Hippocampal formation (tissue), 2 donors: ENCODE results near the gene KRT74.

Source experiments
- DNase-seq, 2 donors: peaks; one replicate each; lab custom pipeline; 2025; lab: John Stamatoyannopoulos, UW

Gene KRT74

DNA sequence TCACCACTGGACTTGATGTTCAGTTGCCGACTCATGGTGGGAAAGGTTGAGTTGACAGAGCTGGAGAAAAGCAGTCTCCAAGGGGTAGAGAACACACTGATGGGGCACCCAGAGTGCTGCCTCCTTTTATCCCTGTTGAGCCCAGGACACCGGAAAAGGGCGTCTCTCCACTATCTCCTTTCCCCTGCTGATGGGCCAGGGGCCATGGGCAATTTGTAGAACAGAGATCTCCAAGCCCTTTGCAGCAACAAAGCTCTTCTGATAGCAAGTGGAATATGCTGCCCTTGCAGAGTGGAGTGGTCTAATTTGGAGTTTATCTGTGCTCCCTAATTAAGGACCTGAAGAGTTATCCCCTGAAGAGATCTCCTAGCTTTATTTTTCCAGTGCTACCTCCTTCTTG lies at the start of gene KRT74:
TSS of gene KRT74 (minus strand) at position 101 of the 400 bp plus-strand sequence. CDS start at position 35, 66 bp downstream.
- DNase-seq: no peak

DNA sequence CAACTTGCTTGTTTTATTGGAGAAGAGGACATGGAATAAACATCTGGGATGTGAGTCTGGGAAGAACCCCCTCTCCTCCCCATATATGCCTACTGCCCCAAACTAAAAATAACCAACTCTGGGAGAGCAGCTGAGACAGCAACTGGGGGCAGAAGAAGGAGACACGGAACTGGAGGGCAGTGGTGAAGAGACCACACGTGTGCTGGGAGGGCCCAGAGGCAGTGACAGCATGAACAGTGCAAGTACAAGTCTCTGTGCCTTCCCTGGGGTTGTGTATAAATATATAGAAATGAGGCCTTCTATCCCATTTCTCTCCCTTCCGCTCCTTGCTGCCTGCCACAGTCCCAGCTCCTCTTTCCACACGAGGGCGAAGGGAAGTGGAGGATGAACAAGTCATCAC lies 48.7 kb upstream of the KRT74 start:
- DNase-seq: no peak

DNA sequence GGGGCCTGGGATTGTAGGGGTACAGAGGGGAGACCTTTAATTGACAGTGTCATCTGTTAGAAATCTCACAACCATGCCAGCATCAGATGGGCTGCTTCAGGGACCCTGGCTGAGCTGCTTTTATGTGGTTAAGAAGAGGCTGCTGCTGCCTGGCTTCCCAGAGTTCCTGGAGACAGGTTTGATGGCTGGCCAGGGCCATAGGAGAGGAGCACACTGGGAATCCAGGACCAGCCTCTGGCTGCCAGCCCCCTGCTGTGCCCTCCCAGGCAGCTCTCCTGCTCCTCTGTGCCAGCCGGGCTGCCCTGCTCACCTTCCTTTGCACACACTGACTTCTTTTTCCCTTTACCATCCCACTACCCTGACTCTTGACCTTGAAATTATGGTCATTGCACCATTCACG lies 45.2 kb upstream of the KRT74 start:
- no peak for DNase-seq

DNA sequence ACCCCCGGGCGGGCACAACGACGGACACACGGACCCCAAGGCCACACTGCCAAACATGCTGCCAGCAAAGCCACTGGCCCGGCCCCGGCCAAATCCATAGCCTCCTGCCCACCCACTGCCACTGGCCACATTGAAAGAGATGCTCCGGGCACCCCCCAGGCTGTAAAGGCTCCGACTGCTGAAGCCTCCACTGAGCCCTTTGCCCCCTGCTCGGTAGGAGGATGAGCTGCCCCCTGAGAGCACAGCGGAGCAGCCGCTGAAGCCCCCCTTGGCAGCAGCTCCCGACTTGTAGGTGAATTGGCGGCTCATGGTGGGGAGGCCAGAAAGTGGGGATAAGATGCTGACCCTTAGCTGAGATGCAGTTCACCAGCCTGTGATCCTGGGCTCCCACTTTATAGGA lies 44.6 kb upstream of the KRT74 start, which contains the start of gene KRT73:
TSS of gene KRT73 (minus strand) at position 344 of the 400 bp plus-strand sequence. CDS start at position 309, 35 bp downstream.
- no peak for DNase-seq

DNA sequence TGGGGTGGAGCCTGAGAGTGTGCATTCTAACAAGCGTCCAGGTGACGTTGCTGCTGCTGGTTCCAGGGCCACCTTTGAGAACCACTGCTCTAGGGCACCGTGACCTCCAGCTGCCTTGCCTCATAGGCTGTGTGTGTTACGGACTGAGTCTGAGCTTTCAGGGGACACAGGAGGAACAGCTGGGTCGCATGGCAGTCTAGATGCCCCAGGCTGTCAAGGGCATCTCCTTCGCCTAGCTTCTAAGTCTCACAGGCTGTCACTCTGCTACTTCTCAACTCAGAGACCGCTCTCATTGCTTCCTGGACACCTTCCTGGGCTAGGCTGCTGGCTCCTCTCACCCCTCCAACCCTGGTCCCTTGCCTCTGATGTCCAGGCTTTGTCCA lies 43.8 kb upstream of the KRT74 start:
- no peak for DNase-seq

DNA sequence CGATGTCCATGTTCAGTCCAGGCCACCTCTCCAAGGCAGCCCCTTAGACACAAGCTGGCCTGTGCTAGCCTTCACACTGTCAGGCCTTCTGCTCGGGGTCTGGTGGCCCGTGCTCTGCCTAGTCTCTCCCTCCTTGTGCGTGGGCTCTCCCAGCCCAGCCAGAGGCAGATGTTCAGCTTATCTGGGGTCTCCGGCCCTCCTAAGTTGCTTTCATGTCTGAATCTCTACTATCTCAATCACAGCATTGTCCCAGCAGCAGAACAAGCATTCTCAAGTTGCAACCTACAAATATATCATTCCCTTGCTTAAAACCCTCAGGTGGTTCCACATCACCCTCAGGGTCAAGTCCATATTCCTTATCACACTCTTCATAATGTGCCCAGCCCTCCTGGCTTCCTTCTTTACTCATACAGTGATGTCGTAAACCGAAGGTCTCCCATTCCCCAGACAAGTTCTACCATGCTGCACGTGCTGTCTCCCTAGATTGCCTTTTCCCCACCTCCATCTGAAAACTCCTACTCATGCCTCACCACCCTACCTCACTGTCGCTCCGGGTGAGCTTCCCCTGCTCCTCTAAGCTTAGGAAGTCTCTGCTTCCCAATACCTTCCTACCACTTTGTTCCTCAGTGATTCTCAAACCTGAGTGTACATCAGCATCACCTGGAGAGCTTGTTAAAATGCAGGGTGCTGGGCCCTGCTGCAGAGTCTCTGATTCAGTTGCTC lies 43.2 kb upstream of the KRT74 start:
- DNase-seq: no peak

DNA sequence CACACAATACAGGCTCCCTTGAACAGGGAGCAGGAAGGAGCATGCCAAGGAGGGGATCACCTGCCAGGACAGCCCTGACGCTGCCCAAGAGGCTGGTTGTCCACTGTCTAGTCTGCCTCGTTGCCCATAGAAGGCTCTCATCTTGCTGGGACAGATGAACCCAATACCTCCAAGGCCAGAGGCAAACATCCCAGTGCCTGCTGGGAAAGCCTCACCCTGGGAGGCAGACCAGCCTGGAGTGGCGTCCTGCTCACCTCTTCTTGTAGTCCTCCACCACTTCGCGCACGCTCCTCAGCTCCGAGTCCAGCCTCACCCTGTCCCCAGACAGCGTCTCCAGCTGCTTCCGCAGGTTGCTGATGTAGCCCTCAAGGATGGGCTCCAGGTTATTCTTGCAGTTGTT lies 42.3 kb upstream of the KRT74 start:
- DNase-seq: no peak

DNA sequence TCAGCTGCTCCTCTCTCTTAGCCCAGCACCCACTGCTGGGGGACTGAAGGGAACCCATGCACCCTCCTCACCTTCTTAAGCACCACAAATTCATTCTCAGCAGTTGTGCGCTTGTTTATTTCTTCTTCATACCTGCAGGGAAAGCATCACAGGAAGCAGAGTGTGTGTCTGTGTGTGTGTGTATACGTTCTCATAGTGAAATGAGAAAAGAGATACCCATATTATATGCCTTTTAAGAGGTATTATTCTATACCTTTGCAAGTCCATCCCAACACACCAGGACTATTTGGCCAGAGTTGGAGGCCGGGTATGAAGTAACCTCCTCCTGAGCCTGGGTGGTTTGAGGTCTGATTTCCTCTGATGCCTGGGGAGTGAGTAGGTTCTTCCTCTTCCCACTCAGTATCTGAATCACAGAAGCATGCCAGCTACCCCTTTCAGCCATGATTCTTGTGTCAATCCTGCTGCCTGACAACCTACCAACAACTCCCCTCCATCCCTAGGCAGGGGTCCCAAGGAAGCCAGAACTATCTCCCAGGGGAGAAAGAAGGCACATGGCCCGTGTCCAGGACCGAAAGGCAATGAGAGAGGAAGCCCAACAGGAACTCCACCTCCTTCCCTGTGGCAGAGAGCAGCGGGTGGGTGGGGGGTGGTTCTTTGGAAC lies 41.7 kb upstream of the KRT74 start:
- DNase-seq: no peak

DNA sequence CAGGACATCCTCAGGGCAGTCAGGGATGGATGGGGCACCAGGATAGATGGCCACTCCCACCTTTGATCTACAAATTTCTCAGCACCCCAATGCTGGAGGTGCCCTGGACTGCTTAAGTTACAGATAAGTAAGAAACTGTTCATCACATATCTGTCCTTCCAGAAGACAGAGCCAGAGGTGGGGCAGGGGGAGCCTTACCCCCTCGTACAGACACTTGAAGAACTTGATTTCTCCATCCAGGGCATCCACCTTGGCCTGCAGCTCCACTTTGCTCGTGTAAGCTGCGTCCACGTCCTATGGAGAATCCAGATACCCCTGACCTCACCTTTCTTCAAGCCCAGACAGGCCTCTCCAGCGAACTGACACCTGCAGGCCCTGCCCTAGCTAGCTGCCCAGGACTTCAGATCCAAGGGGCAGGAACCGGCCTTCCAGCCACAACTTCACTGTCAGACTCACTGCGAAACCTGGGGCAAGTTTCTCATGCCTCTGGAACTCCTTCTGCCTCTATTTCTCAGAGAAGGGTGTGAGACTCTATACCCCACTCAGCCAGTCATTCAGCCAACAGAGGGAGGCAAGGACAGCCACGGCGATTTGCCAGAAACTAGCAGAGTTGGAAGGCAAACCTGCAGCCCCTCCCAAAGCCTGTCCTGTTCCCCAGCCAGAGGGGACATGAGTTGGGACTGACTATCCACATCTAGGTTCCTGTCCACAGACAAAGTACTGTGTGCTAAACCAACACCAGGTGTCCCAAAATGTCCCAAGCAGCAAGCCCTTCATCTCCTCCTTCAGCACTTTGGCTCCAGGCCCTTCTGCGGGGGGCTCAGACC lies 41.0 kb upstream of the KRT74 start:
- DNase-seq: no peak

DNA sequence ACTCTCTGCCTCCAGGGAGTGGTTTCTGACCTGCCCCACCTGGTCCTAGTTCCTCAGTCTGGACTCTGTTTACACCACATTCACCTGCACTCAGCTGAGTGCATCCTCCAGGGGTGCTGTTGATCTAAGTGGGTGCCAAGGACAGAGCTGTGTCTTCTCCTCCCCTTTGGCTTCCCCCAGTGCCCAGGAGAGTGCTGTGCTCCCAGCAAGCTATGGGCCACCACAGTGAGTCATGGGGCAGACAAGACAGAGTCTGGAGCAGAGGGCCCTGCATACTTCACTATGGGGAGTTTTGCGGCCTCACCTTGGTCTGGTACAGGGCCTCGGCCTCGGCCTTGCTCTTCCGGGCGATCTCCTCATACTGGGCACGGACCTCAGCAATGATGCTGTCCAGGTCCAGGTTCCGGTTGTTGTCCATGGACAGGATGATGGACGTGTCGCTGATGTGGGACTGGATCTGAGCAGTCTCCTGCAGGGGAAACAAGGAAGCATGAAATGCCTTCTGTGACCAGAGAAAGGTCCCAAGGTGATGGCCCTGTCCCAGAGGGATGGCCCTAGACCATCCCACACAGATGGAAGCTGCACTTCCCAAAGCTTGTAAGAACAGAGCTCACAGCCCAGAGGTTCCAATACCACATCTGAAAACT lies 39.9 kb upstream of the KRT74 start:
- DNase-seq: no peak

DNA sequence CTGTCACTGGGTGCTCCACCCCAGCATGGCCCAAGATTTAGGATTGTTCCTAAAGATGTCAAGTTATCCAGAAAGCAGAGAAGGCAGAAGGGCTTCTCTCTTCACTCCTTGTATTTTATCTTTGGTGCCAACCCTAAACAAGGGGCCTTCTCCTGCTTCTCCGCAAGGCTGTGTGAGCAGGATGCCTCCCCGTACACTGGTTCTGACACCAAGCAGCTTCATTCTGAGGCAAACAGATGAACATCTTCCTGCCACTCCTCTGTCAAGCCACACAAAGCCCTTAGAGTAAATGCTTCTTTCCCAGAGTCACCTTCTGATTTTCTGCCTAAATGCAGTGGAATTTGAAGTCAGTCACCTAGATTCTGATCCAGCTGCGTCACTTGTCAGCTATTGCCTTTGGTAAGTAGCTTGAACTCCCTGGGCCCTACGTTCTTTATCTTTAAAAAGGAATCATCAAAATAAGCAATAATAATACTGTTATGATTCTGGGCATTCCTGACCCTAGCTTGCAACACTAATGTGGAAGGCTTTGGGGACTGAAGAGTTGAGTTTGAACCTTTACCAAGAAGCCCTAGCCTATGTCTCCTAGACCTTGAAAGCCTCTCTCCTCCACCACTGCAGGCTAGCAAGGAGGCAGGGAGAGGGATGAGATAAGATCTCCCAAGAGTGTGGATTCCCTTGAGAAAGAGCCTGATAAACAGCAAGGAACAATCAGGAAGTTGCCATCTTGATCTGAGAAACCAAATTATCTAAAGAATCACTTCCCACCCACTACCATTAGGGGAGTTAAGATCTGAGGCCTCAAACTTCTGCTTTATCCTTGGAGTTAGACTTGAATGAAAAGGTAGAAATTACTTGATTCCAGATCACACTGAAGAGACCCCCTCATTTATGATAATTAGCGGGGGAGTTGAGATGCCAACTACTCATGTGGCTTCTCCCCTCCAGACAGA lies 39.1 kb upstream of the KRT74 start:
- DNase-seq: no peak

DNA sequence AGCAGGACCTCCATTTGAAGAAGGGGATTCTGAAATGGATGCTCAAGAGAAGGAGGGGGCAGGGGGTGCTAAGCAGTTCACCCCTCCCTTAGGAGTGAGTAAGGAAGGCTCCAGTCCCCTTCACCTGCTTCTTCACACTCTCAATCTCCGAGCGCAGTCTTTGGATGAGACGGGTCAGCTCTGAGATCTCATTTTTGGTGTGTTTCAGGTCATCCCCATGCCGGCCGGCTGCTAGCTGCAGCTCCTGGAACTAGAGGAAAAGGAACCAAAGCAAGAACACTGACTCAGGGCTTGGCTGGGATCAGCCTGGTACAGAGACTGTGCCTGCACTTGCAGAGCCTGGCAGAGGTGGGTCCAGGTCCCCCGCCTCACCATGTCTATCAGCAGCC lies 37.4 kb upstream of the KRT74 start:
- DNase-seq: no peak

DNA sequence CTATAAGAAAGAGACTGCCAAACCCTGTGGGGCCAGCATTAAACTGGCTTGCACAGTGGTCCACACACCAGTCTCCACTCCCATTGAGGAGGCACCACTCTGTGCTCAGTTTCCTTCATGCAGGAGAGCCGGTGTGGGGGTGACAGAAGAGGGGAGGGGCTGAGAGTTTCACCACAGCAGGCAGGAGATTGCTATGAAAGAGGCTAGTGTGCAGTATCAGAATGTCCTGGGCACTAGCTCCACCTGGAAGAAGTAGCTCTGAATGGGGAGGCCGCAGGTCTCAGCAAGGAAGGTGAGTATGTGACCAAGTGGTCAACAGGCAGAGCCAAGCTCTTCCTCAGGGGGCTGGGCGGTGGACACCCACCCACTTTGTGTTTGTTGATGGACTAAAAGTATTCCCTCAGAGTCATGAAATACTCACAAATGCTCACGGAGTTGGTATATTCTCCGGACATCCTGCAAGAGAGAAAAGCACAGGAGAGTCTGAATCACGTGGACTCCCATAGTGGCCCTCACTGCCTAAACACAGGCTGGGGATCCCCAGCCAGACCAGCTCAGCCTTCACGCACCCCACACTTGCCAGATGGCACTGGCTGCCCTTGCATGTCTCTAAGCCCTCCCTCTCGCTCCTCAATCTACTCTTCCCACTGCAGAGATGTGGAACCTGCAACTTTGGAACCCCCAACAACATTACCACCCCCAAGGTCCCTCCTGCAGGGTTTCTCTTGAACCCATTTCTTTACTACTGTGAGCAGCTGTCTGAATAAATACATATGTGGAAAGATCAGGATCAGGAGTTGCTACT lies 35.4 kb upstream of the KRT74 start:
- no peak for DNase-seq

DNA sequence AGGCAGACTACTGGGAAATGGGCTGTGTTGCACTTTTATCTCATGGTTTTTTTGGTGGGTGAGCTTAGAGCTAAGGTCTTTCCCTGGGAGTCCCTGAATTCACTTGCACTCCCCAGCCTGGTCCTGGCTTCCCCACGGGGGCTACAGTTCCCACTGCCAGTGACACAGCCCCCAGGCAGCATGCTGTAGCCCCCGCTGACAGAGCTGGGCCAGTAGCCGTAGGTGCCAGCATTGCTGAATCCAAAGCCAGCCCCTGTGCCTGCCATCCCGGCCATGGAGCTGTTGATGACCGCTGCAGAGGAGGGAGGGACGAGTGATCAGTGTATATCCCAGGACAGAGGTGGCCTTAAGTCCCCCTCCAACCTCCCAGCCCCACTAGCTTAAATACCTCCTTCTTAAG lies 34.5 kb upstream of the KRT74 start:
- DNase-seq: no peak

DNA sequence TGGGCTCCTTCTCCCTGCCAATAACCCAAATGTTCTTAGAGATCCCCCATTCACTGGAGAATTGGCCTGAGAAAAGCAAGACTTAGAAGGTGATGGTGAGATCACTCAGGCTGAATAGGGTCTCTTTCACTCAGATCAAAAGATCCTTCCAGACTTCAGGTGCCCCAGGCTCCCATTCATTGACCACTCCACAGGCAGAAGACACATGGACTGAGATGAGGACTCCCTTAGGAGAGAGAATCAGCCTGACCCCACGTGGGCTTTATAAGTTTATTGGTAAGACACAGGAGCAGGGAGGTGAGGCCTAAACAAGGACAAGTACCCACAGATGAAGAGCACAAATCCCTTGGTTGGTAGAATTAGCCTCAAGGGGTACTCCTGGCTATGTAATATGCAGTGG lies 33.7 kb upstream of the KRT74 start:
- no peak for DNase-seq

DNA sequence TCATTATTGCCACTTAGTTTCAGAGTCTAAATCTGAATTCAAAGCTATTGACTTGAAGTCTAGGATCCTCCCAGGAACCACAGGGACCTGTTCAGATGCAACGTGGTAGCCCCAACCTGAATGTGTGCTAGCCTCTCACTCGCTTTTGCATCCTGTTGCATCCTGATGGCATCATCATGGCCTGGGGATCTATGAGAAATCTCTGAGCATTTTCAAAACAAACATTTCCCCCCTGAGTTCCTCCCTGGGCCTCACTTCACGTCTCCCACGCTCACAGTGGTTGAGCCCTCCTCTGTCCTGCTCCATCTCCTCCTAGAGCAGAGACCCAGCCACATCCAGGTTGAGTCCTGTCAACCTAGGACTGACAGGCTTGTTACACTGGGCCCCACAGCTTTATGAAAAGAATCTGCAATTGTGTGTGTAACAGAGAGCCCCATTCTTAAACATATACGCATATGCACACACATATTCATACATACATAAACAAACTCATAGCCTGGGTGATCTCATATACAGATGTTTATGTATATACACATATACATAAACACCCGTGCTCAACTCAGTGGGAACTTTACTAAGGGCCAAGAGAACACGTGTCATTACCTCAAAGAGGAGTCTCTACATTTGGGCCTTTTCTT lies 33.1 kb upstream of the KRT74 start:
- no peak for DNase-seq

DNA sequence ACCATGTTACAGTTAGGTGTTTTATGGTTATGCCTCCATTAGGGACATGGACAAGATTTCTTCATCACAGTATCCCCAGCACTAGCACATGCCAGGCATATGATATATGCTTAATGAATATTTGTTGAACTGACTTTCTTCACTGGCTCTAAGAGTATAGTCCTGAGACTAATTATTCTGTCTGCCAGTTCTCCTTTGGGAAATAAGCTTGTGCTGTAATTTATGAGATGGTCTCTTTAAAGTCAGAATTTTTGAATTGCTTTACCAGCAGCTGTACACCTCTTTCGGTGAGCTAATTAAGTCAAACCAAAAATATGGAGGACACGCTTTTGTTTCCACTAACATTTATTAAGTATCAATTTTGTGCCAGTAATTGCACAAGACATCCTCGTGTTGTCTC lies 32.5 kb upstream of the KRT74 start:
- DNase-seq: no peak

DNA sequence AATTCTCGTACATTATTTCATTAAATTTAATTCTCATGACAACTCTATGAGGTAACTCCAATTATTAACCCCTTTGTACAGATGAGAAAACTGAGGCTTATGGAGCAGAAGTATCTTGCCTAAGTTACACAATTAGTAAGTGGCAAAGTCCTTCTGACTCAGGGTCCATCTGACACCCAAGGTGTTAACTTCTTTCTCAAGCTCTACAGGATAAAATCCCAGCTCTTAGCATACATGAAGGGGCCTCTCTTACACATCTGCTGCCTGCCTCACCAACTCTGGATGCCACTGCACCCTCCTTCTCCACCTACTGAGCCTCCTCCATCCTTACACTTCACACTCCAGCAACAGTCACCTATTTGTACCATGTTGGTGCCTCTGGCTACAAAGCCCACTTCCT lies 31.9 kb upstream of the KRT74 start:
- DNase-seq: no peak

DNA sequence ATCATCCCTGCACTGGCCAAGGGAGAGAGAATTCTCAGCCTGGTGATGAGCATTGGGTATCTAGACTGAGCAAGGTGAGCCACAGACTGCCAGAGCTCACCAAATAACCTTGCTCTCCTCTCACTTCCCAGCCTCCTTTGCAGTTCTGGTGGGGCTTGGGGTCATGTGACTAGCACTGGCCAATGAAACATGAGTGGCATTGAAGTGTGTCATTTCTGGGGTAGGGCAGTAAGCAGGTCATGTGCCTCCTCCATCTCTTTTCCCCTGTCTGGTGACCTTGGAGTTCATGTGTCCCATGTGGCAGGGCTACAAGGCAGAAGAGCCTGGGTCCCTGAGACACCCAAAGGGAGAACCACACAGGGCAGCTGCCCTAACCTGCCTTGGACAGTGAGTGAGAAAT lies 31.2 kb upstream of the KRT74 start:
- DNase-seq: no peak

DNA sequence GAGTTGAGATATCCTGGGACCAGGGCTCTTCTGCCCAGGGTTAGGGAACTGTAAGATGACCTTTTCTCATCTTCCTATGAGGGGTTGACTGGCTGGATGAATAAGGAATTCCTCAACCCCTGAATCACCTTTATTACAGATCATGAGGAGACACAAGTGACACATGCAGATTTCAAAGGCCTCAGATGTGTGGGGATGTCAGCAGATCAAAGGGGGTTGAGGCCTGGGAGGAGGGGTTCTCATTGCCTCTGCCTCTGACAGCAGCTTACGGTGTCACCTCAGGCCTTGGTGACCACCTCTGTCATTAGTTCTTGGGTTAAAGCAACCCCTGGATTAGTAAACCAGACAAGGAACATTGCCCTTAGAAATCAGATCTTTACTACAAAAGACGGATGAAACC lies 29.7 kb upstream of the KRT74 start:
- no peak for DNase-seq
